ENCODE measurements around the gene RAD51B.

DNA sequence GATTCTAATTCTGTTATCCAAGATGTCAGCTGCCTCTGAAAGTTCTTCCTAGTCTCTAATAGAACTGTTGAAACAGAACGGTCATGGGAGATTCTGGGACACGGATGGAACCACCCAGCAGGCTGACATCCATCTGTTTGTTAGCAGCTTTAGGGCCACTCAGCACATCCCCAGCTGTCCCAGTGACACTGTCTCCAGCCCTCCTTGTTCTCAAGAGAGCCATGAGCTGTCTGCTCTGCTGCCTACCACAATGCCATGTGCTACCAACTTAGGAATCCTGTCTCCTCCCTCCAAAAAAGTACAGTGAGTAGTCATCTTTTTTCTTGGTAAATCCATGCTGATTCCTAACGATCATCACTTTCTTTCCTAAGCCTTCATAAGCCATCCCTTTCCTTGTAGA is 842.8 kb downstream of the RAD51B start:
- TF ChIP-seq POLR2A (IDR thresholded peaks at IDR 0.05; ENCODE audit: low read depth, low read length): no peak
- TF ChIP-seq TAF1 (IDR thresholded peaks at IDR 0.05; ENCODE audit: borderline replicate concordance, low read depth, low read length): no peak

Measured in GM12892 (cell line).